Liver (tissue), 9 donors: ENCODE results near the gene AXIN2. TPM values are rescaled to one million over a fixed set of nuclear protein-coding genes. Genes with fewer than 3 reads are reported as not detected.

ENCODE experiments used
- DNase-seq: peaks from one replicate; pipeline ENCODE4 v3.0.0-alpha.2; 2017; ENCODE audit warnings: low spot score
- H3K27ac ChIP-seq, 2 donors: one replicate each; pipeline ENCODE4 v1.7.0; 2013; ENCODE audit warnings: inconsistent platforms in 2 of 2, low read length in 2 of 2, control low read depth in 1 of 2, low read depth in 1 of 2, mild to moderate bottlenecking in 1 of 2
- H3K27me3 ChIP-seq, 4 donors: one replicate each; pipeline versions ENCODE4 v1.6.1 to v1.7.0; 2013; ENCODE audit warnings: low read length in 3 of 4, inconsistent platforms in 1 of 4, mild to moderate bottlenecking in 1 of 4, moderate library complexity in 1 of 4; ENCODE audit not compliant: control insufficient read depth in 4 of 4, insufficient read depth in 4 of 4
- H3K36me3 ChIP-seq, 4 donors: one replicate each; pipeline versions ENCODE4 v1.6.1 to v1.7.0; 2013; ENCODE audit warnings: low read length in 3 of 4, mild to moderate bottlenecking in 3 of 4, low read depth in 1 of 4, moderate library complexity in 1 of 4; ENCODE audit not compliant: control insufficient read depth in 4 of 4, insufficient read depth in 3 of 4
- H3K4me1 ChIP-seq, 4 donors: one replicate each; pipeline versions ENCODE4 v1.6.1 to v1.7.0; 2013; ENCODE audit warnings: low read length in 3 of 4, mild to moderate bottlenecking in 3 of 4, moderate library complexity in 1 of 4; ENCODE audit not compliant: control insufficient read depth in 4 of 4, insufficient read depth in 4 of 4
- H3K4me3 ChIP-seq, 3 donors: one replicate each; pipeline versions ENCODE4 v1.6.1 to v1.7.0; 2013; ENCODE audit warnings: low read length in 3 of 3, control low read depth in 1 of 3, low read depth in 1 of 3, mild to moderate bottlenecking in 1 of 3
- H3K9ac ChIP-seq, 2 donors: one replicate each; pipeline ENCODE4 v1.7.0; 2013; ENCODE audit warnings: low read length in 2 of 2, mild to moderate bottlenecking in 2 of 2, moderate library complexity in 2 of 2, control low read depth in 1 of 2, low read depth in 1 of 2
- H3K9me3 ChIP-seq, 4 donors: one replicate each; pipeline versions ENCODE4 v1.6.1 to v1.7.0; 2013; ENCODE audit warnings: low read length in 3 of 4; ENCODE audit not compliant: control insufficient read depth in 4 of 4
- EGR1 ChIP-seq, 2 donors: IDR thresholded peaks; 2 replicates each; pipeline ENCODE4 v1.6.1; 2016 to 2018; ENCODE audit warnings: antibody characterized with exemption in 2 of 2, low read depth in 2 of 2
- FOXA1 ChIP-seq: IDR thresholded peaks from 2 replicates; pipeline ENCODE4 v1.6.1; 2016; ENCODE audit warnings: antibody characterized with exemption
- FOXA2 ChIP-seq: IDR thresholded peaks from 2 replicates; pipeline ENCODE4 v1.6.1; 2016; ENCODE audit warnings: antibody characterized with exemption
- GABPA ChIP-seq, 2 donors: IDR thresholded peaks in 1 of 2; conservative IDR thresholded peaks in 1 of 2; 2 replicates each; pipeline ENCODE4 v1.6.1; 2016; ENCODE audit warnings: antibody characterized with exemption in 2 of 2, mild to moderate bottlenecking in 1 of 2, moderate library complexity in 1 of 2
- HNF4A ChIP-seq, 2 donors: conservative IDR thresholded peaks; 2 replicates each; pipeline ENCODE4 v1.6.1; 2016; ENCODE audit warnings: antibody characterized with exemption in 2 of 2, mild to moderate bottlenecking in 2 of 2
- HNF4G ChIP-seq: IDR thresholded peaks from 2 replicates; pipeline ENCODE4 v1.6.1; 2016; ENCODE audit warnings: antibody characterized with exemption
- JUND ChIP-seq, 2 donors: IDR thresholded peaks; 2 replicates each; pipeline ENCODE4 v1.6.1; 2016; ENCODE audit warnings: antibody characterized with exemption in 2 of 2
- NR2F2 ChIP-seq: IDR thresholded peaks from 2 replicates; pipeline ENCODE4 v1.6.1; 2016; ENCODE audit warnings: antibody characterized with exemption
- RAD21 ChIP-seq, 2 donors: IDR thresholded peaks; 2 replicates each; pipeline ENCODE4 v1.6.1; 2016; ENCODE audit warnings: antibody characterized with exemption in 2 of 2, mild to moderate bottlenecking in 2 of 2
- RXRA ChIP-seq, 2 donors: IDR thresholded peaks; 2 replicates each; pipeline ENCODE4 v1.6.1; 2017 to 2018; ENCODE audit warnings: antibody characterized with exemption in 2 of 2, mild to moderate bottlenecking in 1 of 2
- SP1 ChIP-seq: IDR thresholded peaks from 2 replicates; pipeline ENCODE4 v1.6.1; 2018; ENCODE audit warnings: antibody characterized with exemption, mild to moderate bottlenecking
- TAF1 ChIP-seq: conservative IDR thresholded peaks from 2 replicates; pipeline ENCODE4 v1.6.1; 2016; ENCODE audit warnings: antibody characterized with exemption, mild to moderate bottlenecking
- YY1 ChIP-seq: IDR thresholded peaks from 2 replicates; pipeline ENCODE4 v1.6.1; 2016; ENCODE audit warnings: antibody characterized with exemption, mild to moderate bottlenecking
- WGBS: extraction: QIAGEN DNeasy Blood & Tissue Kit; methylation state at CpG from one replicate; pipeline ENCODE4 v1.1.7; 2013; 5-methylcytosine and 5-hydroxymethylcytosine counted together
- polyA plus RNA-seq, 2 donors: library from polyadenylated mRNA; stranded (reverse) in 1 of 2; unstranded in 1 of 2; fragments of 200-250 nt in 1 of 2; fragments of >200 nt in 1 of 2; fragmentation: Nextera tagmentation in 1 of 2; extraction: Ambion mirVana in 1 of 2; gene quantifications; one replicate each; pipeline versions ENCODE4 v1.2.1 to v1.2.3, GENCODE V29; 2013 to 2015
- total RNA-seq, 2 donors: library from RNA; depleted of rRNA; stranded (reverse); fragments of >200 nt; gene quantifications; one replicate each; pipeline ENCODE4 v1.2.3, GENCODE V29; 2014
- TF ChIP-seq, protein P1 (sequence below): IDR thresholded peaks from 2 replicates; pipeline ENCODE4 v1.6.1; 2016; ENCODE audit warnings: antibody characterized with exemption
- TF ChIP-seq, protein P2 (sequence below): IDR thresholded peaks from 2 replicates; pipeline ENCODE4 v1.6.1; 2016; ENCODE audit warnings: antibody characterized with exemption, mild to moderate bottlenecking
- TF ChIP-seq, protein P3 (sequence below): IDR thresholded peaks from 2 replicates; pipeline ENCODE4 v1.6.1; 2016; ENCODE audit warnings: antibody characterized with exemption
- TF ChIP-seq, protein P4 (sequence below): fragments of 150-350 bp; IDR thresholded peaks from 2 replicates; pipeline ENCODE4 v1.5.1; 2017; ENCODE audit warnings: improper control_type of control experiment, low read depth, low read length; ENCODE audit not compliant: missing input control
- TF ChIP-seq, protein P5 (sequence below): IDR thresholded peaks from 2 replicates; pipeline ENCODE4 v1.6.1; 2016; ENCODE audit warnings: antibody characterized with exemption
- donor health status: healthy.
- donor health status: healthy.
- donor health status: healthy.
- donor health status: healthy.
- donor health status: healthy.

AXIN2 gene
- total and polyA plus RNA-seq, 4 donors: 0.33 to 3.5 (median 1.5) TPM

DNA sequence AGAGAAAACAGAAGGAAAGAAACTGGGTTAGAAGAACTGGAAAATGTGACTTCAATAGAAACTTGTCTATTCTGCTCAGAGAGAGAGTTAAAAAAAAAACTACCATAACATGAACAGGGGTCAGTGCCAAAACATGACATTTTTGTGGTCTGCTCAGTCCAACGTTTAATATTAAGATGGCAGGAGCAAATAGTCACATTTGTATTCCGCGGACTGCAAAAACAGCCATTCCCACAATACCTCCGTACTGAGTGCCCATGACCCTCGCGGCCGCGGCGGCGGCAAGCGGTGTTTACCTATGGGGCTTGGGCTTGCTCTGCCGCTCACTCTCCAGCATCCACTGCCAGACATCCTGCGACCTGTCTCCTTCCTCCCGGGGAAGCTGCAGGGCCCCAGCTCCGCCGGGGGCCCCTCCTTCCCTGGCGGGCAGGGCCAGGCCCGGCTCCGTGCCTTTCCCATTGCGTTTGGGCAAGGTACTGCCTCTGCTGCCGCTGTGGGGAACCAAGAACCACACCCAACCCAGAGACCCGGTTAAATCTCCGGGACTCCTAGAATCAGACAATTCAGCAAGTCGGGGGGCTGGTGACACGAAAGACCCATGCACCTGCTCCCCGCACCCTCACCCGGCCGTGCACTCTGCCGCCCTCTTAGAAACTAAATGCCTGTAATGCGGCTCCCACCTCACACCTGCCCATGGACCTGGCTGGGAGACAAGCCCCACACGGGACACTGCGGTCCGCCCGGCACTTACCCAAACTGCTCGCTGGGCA lies 24.7 kb downstream of the AXIN2 start:
- Histone ChIP-seq H3K36me3 (peaks cover 0 to 10% (median 2%) of the 10 kb centered on the region in 4 donors), H3K27me3 (no peaks in the 10 kb centered on the region), H3K9me3 (no peaks in the 10 kb centered on the region), H3K9ac (no peak overlapping the region), H3K27ac (no peak overlapping the region), H3K4me1 (peaks cover 0 to 9% (median 3%) of the 10 kb centered on the region in 4 donors), H3K4me3 (no peak overlapping the region)
- WGBS: 96% methylated on average over 35 of the region's 35 CpGs
- TF ChIP-seq, protein P1, sequence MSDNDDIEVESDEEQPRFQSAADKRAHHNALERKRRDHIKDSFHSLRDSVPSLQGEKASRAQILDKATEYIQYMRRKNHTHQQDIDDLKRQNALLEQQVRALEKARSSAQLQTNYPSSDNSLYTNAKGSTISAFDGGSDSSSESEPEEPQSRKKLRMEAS: no peak
- TF ChIP-seq TAF1 (no peak), GABPA (IDR thresholded peaks at IDR 0.05 in 1 of 2, conservative IDR thresholded peaks at IDR 0.05 in 1 of 2) (no peak), NR2F2 (no peak), JUND (IDR thresholded peaks at IDR 0.05) (no peak), HNF4G (no peak), YY1 (no peak), FOXA2 (no peak), RAD21 (IDR thresholded peaks at IDR 0.05) (no peak), EGR1 (IDR thresholded peaks at IDR 0.05; ENCODE audit: low read depth in 2 of 2) (no peak), SP1 (no peak), FOXA1 (no peak), RXRA (IDR thresholded peaks at IDR 0.05) (no peak), HNF4A (conservative IDR thresholded peaks at IDR 0.05) (no peak)
- TF ChIP-seq, protein P2, sequence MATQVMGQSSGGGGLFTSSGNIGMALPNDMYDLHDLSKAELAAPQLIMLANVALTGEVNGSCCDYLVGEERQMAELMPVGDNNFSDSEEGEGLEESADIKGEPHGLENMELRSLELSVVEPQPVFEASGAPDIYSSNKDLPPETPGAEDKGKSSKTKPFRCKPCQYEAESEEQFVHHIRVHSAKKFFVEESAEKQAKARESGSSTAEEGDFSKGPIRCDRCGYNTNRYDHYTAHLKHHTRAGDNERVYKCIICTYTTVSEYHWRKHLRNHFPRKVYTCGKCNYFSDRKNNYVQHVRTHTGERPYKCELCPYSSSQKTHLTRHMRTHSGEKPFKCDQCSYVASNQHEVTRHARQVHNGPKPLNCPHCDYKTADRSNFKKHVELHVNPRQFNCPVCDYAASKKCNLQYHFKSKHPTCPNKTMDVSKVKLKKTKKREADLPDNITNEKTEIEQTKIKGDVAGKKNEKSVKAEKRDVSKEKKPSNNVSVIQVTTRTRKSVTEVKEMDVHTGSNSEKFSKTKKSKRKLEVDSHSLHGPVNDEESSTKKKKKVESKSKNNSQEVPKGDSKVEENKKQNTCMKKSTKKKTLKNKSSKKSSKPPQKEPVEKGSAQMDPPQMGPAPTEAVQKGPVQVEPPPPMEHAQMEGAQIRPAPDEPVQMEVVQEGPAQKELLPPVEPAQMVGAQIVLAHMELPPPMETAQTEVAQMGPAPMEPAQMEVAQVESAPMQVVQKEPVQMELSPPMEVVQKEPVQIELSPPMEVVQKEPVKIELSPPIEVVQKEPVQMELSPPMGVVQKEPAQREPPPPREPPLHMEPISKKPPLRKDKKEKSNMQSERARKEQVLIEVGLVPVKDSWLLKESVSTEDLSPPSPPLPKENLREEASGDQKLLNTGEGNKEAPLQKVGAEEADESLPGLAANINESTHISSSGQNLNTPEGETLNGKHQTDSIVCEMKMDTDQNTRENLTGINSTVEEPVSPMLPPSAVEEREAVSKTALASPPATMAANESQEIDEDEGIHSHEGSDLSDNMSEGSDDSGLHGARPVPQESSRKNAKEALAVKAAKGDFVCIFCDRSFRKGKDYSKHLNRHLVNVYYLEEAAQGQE: no peak
- TF ChIP-seq, protein P3, sequence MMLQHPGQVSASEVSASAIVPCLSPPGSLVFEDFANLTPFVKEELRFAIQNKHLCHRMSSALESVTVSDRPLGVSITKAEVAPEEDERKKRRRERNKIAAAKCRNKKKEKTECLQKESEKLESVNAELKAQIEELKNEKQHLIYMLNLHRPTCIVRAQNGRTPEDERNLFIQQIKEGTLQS: no peak
- TF ChIP-seq, protein P4, sequence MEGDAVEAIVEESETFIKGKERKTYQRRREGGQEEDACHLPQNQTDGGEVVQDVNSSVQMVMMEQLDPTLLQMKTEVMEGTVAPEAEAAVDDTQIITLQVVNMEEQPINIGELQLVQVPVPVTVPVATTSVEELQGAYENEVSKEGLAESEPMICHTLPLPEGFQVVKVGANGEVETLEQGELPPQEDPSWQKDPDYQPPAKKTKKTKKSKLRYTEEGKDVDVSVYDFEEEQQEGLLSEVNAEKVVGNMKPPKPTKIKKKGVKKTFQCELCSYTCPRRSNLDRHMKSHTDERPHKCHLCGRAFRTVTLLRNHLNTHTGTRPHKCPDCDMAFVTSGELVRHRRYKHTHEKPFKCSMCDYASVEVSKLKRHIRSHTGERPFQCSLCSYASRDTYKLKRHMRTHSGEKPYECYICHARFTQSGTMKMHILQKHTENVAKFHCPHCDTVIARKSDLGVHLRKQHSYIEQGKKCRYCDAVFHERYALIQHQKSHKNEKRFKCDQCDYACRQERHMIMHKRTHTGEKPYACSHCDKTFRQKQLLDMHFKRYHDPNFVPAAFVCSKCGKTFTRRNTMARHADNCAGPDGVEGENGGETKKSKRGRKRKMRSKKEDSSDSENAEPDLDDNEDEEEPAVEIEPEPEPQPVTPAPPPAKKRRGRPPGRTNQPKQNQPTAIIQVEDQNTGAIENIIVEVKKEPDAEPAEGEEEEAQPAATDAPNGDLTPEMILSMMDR: no peak
- TF ChIP-seq, protein P5, sequence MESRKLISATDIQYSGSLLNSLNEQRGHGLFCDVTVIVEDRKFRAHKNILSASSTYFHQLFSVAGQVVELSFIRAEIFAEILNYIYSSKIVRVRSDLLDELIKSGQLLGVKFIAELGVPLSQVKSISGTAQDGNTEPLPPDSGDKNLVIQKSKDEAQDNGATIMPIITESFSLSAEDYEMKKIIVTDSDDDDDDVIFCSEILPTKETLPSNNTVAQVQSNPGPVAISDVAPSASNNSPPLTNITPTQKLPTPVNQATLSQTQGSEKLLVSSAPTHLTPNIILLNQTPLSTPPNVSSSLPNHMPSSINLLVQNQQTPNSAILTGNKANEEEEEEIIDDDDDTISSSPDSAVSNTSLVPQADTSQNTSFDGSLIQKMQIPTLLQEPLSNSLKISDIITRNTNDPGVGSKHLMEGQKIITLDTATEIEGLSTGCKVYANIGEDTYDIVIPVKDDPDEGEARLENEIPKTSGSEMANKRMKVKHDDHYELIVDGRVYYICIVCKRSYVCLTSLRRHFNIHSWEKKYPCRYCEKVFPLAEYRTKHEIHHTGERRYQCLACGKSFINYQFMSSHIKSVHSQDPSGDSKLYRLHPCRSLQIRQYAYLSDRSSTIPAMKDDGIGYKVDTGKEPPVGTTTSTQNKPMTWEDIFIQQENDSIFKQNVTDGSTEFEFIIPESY: no peak
- DNase-seq: no peak
